T-helper 2 cell (primary cell): ENCODE measurements around the gene APBA2.
"Not testable (repeated sequence)": the region's sequence is repeated elsewhere in the genome, so short reads cannot be mapped to it uniquely, and the experiment has no call there.

Experiments
- DNase-seq, 5 experiments: peaks; one replicate each; pipeline versions ENCODE4 v3.0.0 to v3.0.0-alpha.2; 2012 to 2022

APBA2 gene

GRCh38 chr15:29140475-29141307, 254.9 kb downstream of the APBA2 start:
- DNase-seq, result no peak

DNA sequence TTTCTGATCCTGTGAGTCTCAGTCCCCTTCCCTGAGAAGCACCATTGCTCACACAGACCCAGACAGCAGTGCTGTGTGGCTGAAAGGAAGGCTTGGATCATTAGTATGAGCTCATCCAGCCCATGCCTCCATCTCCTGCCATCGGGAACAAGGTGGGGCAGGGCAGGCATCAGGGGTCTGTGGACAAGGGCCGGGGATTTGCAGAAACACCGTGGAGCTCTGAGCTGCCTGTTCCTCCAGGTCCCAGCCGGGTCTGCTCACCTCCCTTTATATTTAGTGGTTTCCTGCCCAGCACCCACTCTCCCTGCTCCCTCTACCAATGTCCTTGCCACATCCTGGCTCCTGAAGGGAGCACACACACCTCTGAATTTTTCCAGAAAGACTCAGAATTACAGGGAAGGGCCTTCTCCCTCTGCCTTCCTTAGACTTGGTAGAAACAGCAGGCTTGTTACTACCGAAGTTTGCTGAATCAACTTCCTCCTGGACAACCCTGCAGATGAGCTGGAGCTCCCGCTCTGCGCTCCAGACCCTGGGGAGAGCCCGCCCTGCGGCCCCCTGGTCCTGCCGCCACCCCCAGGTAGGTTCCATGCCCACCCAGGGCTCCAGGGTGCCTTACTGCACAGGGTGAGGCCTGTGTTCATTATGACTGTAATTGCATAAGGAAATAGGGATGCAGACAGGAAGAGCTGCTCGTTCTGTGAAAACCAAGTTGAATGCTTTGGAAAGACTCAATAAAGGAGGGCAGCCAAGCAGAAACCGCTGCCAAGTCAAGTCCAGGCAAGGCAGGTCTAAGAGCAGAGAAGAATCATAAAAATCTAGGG, 255.7 kb downstream of the APBA2 start:
- DNase-seq, result no peak

- no peak for DNase-seq
These were observed 256.5 kb downstream of the APBA2 start for GRCh38 chr15:29142129-29142747.

DNA sequence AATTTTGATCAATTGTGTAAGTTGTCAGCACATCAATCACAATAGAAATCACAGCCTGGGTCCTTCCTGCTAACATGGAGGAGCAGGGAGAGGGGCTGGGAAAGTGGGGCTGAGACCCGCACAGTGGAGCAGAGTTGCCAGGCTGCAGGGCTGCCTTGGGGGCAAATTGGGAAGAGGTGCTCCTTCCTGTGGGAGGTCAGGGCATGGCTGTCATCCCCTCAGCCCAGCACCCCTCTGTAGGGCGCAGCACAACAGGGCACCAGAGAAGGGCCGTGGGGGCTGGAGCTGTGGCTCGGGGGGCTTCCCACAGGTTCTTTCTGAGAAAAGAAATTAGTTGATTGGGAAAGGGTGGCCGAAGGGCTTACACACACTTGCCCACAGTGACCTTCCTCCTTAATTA, 257.5 kb downstream of the APBA2 start:
- DNase-seq, result no peak

DNA sequence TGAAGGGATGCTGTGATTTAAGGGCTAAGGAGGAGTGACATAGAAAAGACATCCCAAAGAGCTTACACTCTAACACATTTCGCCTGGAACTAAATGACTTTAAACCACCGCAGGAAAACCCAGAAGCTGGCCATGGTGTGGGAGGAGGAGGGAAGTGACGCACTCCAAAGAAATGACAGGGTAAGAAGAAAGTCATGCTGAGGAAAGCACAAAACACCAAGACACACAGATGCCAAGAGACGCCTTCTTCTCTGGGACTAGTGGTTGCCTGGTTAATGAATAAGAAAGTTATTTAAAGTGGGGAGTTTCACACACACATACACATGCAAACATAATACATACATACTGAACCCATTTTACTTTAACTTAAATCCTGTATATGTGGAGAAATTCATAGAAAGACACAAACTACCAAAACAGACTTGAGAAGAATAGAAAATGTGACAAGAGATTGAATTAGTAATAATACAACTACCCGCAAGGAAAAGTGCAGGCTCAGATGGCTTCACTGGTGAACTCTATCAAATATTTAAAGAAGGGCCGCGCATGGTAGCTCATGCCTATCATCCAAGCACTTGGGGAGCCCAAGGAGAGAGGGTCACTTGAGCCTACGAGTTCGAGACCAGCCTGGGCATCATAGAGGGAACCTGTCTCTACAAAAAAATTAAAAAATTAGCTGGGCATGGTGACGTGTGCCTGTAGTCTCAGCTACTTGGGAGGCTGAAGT, 258.3 kb downstream of the APBA2 start:
- DNase-seq, result peak in 1 of 5 experiments; percentile 18

- no peak for DNase-seq
These were observed 263.9 kb downstream of the APBA2 start for GRCh38 chr15:29149738-29150075.

DNA sequence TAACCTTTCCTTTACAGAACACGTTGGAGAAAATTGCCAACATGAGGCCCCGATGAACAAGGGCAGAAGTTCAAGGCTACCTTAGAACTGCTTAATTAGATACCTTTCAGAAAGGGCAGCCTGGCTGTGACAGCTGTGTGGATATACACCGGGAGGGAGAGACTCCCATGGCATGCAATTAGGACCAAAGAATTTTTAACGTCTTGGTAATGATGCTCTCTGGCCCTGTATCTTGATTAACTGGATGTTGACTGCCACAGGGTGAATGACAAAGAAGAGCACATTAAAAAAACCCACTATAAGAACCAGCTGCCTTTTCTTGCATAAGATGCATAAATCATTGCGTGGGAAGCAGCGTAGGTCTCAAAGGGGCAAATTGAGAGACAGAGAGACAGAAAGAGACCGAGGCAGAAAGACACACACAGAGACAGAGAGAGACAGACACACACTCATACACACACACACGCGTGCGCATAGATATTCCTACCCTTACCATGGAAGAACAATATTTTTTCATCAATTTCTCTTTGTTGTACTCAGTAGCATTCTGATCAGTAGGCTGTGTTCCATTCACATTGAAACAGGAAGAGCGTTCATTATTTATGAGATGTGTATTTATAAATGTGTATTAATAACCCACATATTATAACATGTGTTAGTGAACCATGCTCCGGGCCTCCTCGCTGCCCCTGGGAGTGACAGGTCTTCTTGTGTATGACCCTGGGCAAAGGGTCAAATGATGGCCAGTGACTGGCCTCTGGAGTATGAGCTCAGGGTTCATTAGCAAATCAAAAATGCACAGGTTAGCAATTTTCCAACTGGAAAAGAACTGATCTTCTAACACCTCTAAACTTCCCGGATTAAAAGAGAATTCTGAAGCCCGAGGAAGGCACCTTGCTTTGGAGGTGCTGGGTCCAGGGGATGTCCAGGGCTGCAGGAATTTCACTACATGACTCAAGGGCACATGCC, 265.0 kb downstream of the APBA2 start:
- no peak for DNase-seq

DNA sequence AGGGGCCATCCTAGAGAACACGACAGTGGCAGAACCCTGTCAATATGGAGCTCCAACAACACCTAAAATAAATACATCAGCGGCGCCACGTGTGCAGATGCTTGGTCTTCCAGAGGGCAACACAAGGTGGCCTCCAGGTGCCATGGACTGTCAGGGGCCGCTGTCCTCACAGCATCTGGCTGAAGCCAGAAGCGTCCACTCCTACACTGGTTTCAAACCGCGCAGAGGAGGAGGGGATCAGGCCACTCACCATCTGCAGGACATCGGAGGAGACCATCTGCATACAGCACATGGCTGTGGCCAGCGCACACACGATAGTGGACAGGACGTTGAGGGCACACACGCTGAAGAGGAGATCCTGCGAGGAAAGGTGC, 265.7 kb downstream of the APBA2 start:
- no peak for DNase-seq

DNA sequence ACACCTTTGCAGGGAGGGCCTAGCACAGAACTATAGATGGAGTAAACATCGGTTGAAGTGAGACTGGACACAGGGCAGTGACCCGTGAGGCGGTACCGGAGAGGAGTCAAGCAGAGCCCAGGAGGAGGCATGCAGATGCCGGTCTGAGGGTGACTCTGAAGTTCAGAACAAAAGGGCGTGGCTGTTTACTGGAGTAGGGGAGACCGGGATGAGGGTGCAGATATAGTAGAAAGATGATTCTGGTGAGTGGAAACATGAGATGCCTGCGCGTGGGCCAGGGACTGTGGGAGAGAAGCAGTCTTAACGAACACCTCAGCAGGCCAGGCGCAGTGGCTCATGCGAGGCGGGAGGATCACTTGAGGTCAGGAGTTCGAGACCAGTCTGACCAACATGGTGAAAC, 270.7 kb downstream of the APBA2 start:
- no peak for DNase-seq

DNA sequence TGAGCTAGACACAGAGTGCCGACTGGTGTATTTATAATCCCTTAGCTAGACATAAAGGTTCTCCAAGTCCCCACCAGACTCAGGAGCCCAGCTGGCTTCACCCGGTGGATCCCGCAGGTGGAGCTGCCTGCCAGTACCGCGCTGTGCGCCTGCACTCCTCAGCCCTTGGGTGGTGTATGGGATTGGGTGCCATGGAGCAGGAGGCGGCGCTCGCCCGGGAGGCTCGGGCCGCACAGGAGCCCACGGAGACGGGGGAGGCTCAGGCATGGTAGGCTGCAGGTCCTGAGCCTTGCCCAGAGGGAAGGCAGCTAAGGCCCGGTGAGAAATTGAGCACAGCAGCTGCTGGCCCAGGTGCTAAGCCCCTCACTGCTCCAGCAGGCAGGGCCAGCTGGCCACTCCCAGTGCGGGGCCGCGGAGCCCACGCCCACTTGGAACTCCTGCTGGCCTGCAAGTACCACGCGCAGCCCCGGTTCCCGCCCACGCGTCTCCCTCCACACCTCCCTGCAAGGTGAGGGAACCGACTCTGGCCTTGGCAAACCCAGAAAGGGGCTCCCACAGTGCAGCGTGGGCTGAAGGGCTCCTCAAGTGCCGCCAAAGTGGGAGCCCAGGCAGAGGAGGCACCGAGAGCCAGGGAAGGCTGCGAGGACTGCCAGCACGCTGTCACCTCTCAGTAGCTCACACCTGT, 274.1 kb downstream of the APBA2 start:
- DNase-seq, result no peak

GRCh38 chr15:29162411-29162810, 276.6 kb downstream of the APBA2 start:
- DNase-seq, result no peak

DNA sequence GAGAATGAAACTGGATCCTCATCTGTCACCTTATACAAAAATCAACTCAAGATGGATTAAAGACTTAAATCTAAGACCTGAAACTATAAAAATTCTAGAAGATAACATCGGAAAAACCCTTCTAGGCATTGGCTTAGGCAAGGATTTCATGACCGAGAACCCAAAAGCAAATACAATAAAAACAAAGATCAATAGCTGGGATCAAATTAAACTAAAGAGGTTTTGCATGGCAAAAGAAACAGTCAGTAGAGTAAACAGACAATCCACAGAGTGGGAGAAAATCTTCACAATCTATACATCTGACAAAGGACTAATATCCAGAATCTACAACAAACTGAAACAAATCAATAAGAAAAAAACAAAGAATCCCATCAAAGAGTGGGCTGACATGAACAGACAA, 281.3 kb downstream of the APBA2 start:
- not testable (repeated sequence) for DNase-seq
